DMS 273 treated with DMSO at 0.1 percent for 48 hours (cell line): ENCODE results near the gene B3GALT2.

ENCODE experiments used
- DNase-seq: peaks from one replicate; lab custom pipeline; 2025; lab: John Stamatoyannopoulos, UW

B3GALT2 gene

DNA sequence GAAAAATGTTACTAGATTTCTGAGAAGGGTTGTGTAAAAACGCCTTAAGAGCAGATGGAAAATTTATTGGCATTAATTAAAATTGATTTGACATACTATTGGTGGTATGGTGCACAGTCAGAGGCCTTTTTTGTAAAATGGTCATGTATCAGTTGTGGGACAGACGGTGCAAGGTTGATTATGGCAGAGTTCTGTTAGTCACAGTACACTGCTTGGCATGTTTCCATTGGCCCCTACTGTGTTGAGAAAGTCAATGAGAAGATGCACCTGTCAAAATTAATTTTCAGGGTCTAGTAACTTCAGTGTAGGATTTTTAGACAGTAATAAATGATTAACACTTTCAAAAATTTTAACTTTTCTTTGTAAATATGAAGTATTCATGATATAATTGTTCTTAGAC, 4.4 kb downstream of the B3GALT2 start:
- DNase-seq: peak; percentile 58

DNA sequence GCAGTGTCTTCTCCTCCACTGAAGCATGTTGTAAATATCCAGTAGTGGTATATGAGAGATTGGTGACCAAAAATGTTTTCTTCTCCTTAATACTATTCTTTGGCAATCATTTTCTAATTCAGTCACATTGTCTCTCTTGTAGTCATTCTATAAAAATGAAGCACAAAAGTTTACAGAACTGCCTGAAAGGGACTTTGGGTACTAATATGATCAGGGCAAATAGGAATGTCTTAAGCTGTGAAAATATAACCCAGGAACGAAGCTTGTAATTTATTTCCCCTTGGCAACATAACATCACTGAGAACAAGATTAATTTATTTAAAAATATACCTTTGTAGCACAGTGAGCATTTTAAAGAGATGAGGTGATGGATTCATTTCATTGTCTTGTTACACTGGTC, 4.9 kb downstream of the B3GALT2 start:
- no peak for DNase-seq

DNA sequence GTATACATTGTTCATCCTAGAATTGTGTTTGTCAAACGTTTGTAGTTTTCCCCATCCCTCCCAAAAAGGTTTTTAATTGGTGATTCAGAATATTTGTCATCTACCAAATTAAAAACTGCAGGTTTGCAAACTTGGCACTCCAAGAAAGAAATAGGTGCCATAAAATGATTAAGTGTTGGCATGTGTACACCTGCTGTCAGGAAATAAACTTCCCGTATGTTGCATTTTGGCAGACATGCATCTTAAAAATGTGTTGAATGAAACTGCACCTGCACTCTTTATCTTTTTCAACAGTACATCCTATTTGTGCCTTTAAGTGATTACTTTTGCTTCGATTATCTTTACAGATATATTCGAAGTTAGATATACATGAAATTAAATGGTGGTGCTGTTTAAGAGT, 7.3 kb downstream of the B3GALT2 start:
- no peak for DNase-seq

DNA sequence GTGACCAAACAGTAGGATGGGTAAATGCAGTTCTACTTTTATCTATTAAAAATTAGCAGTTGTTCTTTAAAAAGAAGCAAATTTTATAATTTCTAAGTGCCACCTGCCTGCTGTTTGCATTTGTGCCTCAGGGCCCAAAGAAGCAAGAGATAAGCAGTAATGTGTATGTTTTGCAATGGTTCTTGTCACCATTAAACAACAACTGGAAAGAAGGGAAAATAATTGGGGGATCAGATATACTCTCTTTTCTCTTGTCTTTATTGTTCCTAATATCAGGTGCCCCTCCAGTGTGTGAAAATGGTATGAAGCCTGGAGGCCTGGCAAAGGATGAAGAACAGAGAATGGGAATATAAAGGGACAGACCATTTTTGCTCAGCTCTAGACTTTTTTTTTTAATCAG, 9.6 kb downstream of the B3GALT2 start:
- DNase-seq: no peak

DNA sequence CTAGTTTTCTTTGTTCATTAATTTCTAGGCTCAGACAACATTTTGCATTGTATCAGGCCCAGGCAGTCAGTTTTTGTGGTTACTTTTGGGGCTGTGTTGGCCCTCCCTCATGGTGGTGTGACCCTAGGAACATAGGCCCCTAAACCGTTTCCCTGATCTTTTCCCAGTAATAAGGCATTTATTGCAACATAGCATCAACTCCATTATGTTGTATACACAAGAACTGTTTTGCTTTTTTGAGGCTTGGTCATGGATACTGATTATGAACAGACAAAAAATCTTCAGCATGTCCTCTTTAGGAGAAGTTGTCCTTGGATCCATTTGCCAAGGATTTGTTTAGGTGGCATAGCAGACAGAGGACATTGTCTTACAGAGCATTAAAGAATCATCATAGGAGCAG, 10.3 kb downstream of the B3GALT2 start:
- DNase-seq: no peak

DNA sequence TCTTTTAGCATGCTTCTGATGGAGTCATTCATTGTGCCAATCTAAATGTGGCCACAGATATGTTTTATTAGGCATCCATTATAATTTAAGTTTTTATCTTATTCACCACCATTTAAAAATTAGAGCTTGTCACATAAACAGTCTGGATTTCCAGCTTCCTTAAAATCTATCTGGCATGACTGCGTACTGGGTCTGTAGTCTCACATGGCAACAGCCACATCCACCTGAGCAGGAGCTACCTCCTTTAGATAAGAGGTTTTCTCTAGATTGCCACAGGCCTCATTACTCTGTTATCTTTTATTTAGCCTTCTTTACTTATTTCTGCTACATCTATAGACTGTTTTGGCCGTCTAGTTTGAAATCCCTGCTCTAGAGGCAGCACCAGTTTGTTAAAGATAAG, 29.1 kb downstream of the B3GALT2 start:
- DNase-seq: no peak

DNA sequence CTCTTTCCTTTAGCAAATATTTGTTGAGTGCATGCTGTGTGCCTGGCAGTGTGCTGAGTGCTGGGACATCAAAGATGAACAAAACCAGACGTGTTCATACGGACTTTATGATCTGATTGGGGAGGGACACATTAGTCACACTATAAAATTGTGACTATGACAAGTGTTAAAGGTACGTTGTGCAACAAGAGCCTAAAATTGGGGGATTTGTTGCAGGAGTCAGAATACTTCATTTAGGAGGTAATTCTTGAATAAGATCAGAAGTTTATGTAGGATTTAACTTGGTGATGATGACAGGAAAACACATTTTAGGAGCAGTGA, 29.6 kb downstream of the B3GALT2 start:
- DNase-seq: no peak

DNA sequence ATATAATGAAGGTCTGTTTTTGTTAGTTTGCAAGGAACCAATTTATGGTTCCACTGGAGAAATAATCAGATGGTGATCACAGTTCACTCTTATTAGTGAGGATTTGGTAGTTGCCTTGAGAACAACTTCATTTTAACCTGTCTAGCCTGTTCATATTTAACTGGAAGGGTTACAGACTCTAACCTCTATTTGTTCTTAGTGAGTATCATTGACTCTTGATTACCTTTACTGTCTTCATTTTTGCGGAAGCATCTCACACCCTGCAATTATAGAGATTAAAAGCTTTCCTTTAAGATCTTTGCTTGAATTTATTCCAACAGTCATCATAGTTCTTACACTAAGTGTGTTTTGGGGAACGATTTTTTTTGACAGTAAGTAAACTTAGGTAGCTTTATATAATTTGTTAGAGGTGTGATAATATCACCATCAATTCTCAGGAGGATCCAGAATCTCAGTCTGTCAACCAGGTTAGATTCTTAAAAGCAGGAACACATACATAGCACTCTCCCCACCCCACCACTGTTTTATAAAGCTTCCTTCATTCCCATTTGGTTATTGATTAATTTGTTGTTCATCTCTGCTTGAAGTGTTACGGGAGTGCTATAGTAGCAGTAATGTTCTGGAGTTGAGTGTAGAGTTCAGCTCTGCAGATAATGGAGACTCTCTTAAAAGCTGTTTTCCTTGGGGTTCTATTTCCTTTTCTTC, 30.1 kb downstream of the B3GALT2 start:
- no peak for DNase-seq

DNA sequence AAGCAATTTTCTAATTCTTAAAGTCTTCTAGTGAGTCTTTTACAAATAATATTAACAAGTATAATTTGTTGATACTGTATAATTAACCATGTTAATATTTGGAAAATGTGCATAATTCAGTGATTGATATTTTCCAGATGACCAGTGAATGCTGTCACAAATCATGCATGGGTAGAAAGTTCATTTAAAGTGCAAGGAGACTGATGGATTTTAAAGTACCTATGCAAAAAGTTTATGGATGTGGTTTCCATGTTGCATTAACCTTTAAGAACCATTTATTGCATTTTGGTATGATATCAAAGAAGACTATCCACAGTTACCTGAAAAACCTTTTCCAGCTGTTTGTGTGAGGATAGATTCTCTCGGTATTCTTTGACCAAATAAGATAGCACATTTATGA, 41.4 kb downstream of the B3GALT2 start:
- no peak for DNase-seq

DNA sequence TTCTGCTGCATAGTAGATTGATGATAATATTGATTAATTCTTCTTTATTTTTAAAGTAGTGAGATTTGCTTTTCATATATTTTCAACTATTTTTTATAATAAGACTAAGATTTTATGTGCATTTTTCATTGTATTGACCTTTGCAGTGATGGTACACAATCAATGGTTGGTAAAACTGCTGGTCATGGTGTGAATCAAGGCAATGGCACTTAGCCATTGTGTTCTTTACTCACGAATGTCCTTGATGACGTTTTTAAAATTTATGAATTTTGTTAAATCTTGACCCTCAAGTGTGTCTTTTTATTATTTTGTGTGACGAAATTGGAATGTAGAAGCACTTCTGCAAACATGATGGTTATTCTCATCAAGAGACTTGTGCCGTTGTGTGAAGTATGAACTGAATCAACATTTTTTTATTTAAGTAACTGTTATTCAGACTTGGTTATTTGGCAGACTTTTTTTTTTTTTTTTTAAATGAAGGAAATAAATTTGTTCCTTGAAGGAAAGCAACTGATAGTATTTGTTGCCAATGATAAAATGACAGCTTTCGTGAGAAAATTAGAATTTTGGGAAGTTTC, 42.0 kb downstream of the B3GALT2 start:
- no peak for DNase-seq

DNA sequence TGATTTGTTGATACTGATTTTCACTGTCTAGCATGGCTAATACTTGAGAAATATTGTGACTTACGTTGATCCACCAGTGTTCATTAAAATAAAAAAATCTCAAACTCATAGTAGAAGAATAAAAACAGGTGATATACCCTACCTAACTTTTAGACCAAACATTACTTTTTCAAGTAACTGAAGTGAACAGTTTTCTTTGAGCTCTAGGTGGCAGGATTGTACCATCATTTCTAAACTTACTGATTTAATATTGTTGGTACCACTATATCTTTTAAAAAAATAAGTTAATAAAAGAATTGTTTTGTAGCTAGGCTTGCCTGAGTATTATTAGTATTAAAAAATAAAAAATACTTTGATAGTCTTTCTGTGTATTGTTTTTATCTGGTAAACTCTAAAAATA, 43.1 kb downstream of the B3GALT2 start:
- DNase-seq: peak; percentile 2

DNA sequence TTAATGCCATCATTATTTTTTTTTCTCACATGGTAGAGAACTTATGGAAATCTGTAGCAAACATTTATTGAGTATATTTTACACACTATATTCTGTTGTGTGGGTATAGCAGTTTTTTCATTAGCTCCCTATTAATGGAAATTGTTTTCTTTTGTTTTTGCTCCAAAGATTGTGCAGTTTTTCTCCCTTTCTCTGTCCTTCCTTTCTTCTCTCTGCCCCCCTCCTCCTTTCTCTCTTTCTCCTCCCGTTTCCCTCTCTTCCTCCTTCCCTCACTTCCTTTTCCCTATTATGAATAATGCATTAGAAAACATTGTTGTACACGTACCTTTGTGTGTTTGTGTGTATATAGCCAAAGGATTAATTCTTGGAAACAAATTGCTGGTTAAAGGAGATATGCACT, 44.0 kb downstream of the B3GALT2 start:
- DNase-seq: no peak

DNA sequence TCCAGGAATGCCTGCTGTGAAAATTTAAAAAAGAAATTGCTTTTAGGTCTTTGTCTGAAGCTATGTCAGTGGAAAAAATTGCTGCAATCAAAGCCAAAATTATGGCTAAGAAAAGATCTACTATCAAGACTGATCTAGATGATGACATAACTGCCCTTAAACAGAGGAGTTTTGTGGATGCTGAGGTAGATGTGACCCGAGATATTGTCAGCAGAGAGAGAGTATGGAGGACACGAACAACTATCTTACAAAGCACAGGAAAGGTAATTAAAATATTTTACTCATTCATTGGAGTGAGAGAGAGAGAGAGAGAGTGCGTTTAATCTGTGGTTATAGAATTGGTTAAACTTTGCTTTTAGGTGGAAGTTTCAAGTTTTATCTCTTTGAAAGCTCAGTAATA, 44.6 kb downstream of the B3GALT2 start:
- no peak for DNase-seq

DNA sequence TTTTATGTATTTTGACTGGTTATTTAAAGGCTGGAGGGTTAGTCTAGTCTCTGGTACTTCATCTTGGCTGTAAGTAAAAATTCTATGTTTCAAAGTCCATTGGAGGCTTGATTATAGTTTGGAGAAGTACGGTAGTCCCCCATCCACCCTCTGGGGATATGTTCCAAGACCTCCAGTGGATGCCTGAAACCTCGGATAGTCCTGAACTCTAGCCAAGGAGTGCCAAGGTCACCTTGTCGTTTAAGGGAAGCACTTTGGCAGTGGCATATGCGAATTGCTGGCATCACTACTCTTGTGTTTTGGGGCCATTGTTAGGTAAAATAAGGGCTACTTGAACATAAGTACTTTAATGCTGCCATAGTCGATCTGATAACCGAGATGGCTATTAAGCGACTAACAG, 46.2 kb downstream of the B3GALT2 start:
- no peak for DNase-seq

DNA sequence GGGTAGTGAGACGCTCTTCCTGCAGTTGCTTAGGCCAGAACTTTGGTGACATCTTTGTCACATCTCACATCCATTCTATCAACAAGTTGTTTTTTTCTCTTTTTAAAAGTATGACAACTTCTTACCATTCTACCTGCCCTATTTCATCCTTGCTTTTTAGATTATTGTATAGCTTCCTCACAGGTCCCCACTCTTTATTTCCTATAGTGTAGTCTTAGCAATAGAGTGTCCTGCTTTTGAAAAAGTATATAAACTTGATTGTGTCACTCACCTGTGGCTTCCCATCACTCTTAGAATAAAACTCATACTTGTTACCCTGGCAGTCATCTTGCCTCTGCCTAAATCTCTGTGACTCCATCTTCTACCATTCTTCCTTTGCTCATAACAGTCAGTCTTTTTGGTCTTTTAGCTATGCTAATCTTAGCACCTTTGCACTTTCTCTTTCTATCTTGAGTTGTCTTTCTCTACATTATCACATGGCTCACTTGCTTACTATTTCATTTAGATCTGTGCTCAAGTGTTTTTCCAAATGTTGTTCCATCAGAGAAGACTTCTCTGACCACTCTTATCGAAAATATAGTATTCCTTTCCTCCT, 55.0 kb downstream of the B3GALT2 start:
- DNase-seq: no peak
